Thoracic aorta (tissue), 2 donors: ENCODE data around the gene LMOD3. TPM values are rescaled to one million over a fixed set of nuclear protein-coding genes. Genes with fewer than 3 reads are reported as not detected.
A peak's percentile ranks its signal among the peaks of the same experiment; 100 is the strongest.

Experiments used
- ATAC-seq: fragments of 150-250 bp; one replicate; pipeline ENCODE4 v1.8.0; 2017; ENCODE audit warnings: low read depth; ENCODE audit not compliant: insufficient number of reproducible peaks, low FRiP score
- DNase-seq: peaks from one replicate; pipeline ENCODE4 v3.0.0-alpha.2; 2020; ENCODE audit warnings: low spot score
- H3K27ac ChIP-seq, 2 donors: fragments of 200-600 bp; sonication (generic); 1 replicate in 1 of 2; 2 replicates in 1 of 2; pipeline ENCODE4 v1.5.1; 2016; ENCODE audit warnings: mild to moderate bottlenecking in 2 of 2, moderate library complexity in 2 of 2
- H3K27me3 ChIP-seq: fragments of 200-600 bp; sonication (generic); replicated peaks from 2 replicates; pipeline ENCODE4 v1.6.0; 2016; ENCODE audit warnings: mild to moderate bottlenecking; ENCODE audit not compliant: insufficient read depth
- H3K36me3 ChIP-seq: fragments of 200-600 bp; sonication (generic); one replicate; pipeline ENCODE4 v1.5.1; 2016
- H3K4me1 ChIP-seq, 2 donors: fragments of 200-600 bp; sonication (generic); 1 replicate in 1 of 2; 2 replicates in 1 of 2; pipeline versions ENCODE4 v1.5.1 to v1.6.0; 2016; ENCODE audit warnings: low read depth in 2 of 2, mild to moderate bottlenecking in 1 of 2; ENCODE audit not compliant: control insufficient read depth in 1 of 2
- H3K4me3 ChIP-seq: fragments of 200-600 bp; sonication (generic); 2 replicates; pipeline ENCODE4 v1.5.1; 2016; ENCODE audit warnings: mild to moderate bottlenecking
- H3K9me3 ChIP-seq: fragments of 200-600 bp; sonication (generic); 2 replicates; pipeline ENCODE4 v1.5.1; 2016
- CTCF ChIP-seq: fragments of 200-600 bp; sonication (generic); IDR thresholded peaks from one replicate; pipeline ENCODE4 v1.5.1; 2019; ENCODE audit warnings: antibody characterized with exemption
- total RNA-seq, 2 donors: library from RNA; depleted of rRNA; stranded (reverse); fragments of >200 nt; gene quantifications; one replicate each; pipeline versions ENCODE4 v1.1.0 to v1.2.3, GENCODE V29; 2016

The LMOD3 gene
- total RNA-seq, 2 donors from 2014 or later, result not detected

GRCh38 chr3:69082361-69082760, 40.0 kb downstream of the LMOD3 start:
- Histone ChIP-seq H3K27ac (peak overlapping the region in 1 of 2 donors; percentile 96), H3K27me3 (no peaks in the 10 kb centered on the region), H3K36me3 (no peaks in the 10 kb centered on the region), H3K9me3 (no peaks in the 10 kb centered on the region), H3K4me3 (no peak overlapping the region), H3K4me1 (peaks cover 35 to 58% of the 10 kb centered on the region in 2 donors)
- DNase-seq (no peak), ATAC-seq (no peak)
- TF ChIP-seq CTCF, result no peak

- no peak for DNase-seq
- H3K27me3 ChIP-seq, result no peaks in the 10 kb centered on the region
Observed at GRCh38 chr3:69081583-69082262, 40.7 kb downstream of the LMOD3 start.

GRCh38 chr3:69080233-69080920, 42.0 kb downstream of the LMOD3 start, which contains the start of gene UBA3:
TSS of gene UBA3 (minus strand) at chr3:69080365. CDS start at chr3:69080353, 12 bp downstream.
- H3K9me3 ChIP-seq, result no peaks in the 10 kb centered on the region
- H3K4me3 ChIP-seq, result peak within 1 kb of the TSS; percentile 88
- H3K4me1 ChIP-seq, result peaks cover 29 to 51% of the 10 kb centered on the region in 2 donors
- DNase-seq, result peak; percentile 70
- peak within 1 kb of the TSS in 1 of 2 donors; percentile 46 for H3K27ac ChIP-seq
- ATAC-seq, result peak; percentile 61
- no peaks in the 10 kb centered on the region for H3K27me3 ChIP-seq
- H3K36me3 ChIP-seq, result no peaks in the 10 kb centered on the region
- no peak for TF ChIP-seq CTCF

More at GRCh38 chr3:69081583-69082262, 40.7 kb downstream of the LMOD3 start:
- Histone ChIP-seq H3K4me1 (peaks cover 29 to 51% of the 10 kb centered on the region in 2 donors), H3K27ac (peak overlapping the region in 1 of 2 donors; percentile 8), H3K36me3 (no peaks in the 10 kb centered on the region), H3K9me3 (no peaks in the 10 kb centered on the region), H3K4me3 (no peak overlapping the region)
- no peak for TF ChIP-seq CTCF
- no peak for ATAC-seq

GRCh38 chr3:69079269-69080159, 42.9 kb downstream of the LMOD3 start:
- H3K9me3 ChIP-seq, result no peaks in the 10 kb centered on the region
- no peak for DNase-seq
- ATAC-seq, result no peak
- H3K27ac ChIP-seq, result peak overlapping the region in 1 of 2 donors; percentile 46
- H3K36me3 ChIP-seq, result no peaks in the 10 kb centered on the region
- no peaks in the 10 kb centered on the region for H3K27me3 ChIP-seq
- no peak for TF ChIP-seq CTCF
- peaks cover 29 to 51% of the 10 kb centered on the region in 2 donors for H3K4me1 ChIP-seq
- H3K4me3 ChIP-seq, result peak overlapping the region; percentile 88
